WERI-Rb-1 (cell line): ENCODE measurements around the gene SSNA1.

Experiments used
- DNase-seq: peaks from one replicate; pipeline ENCODE4 v3.0.0-alpha.2; 2020
- H3K27ac ChIP-seq: fragments of 250-450 bp; sonication (Bioruptor Pico); 2 replicates; pipeline ENCODE4 v1.5.1; 2020; ENCODE audit warnings: mild to moderate bottlenecking, moderate library complexity
- H3K27me3 ChIP-seq: fragments of 250-450 bp; sonication (Bioruptor Pico); 2 replicates; pipeline ENCODE4 v1.5.1; 2021; ENCODE audit warnings: mild to moderate bottlenecking, low read depth, moderate library complexity; ENCODE audit not compliant: insufficient read depth, severe bottlenecking
- H3K36me3 ChIP-seq: fragments of 250-450 bp; sonication (Bioruptor Pico); 2 replicates; pipeline ENCODE4 v1.5.1; 2020; ENCODE audit warnings: mild to moderate bottlenecking, moderate library complexity
- H3K4me3 ChIP-seq: 2 replicates; pipeline ENCODE4 v1.5.1; 2011; ENCODE audit warnings: low read depth, mild to moderate bottlenecking, control low read depth, low read length
- H3K9me3 ChIP-seq: fragments of 250-450 bp; sonication (Bioruptor Pico); 2 replicates; pipeline ENCODE4 v1.5.1; 2021; ENCODE audit warnings: mild to moderate bottlenecking, moderate library complexity; ENCODE audit not compliant: severe bottlenecking
- TF ChIP-seq, protein P1 (sequence below): IDR thresholded peaks from 2 replicates; pipeline ENCODE4 v1.5.1; 2011; ENCODE audit warnings: low read depth, mild to moderate bottlenecking, control low read depth, inconsistent platforms, low read length

The SSNA1 gene

DNA sequence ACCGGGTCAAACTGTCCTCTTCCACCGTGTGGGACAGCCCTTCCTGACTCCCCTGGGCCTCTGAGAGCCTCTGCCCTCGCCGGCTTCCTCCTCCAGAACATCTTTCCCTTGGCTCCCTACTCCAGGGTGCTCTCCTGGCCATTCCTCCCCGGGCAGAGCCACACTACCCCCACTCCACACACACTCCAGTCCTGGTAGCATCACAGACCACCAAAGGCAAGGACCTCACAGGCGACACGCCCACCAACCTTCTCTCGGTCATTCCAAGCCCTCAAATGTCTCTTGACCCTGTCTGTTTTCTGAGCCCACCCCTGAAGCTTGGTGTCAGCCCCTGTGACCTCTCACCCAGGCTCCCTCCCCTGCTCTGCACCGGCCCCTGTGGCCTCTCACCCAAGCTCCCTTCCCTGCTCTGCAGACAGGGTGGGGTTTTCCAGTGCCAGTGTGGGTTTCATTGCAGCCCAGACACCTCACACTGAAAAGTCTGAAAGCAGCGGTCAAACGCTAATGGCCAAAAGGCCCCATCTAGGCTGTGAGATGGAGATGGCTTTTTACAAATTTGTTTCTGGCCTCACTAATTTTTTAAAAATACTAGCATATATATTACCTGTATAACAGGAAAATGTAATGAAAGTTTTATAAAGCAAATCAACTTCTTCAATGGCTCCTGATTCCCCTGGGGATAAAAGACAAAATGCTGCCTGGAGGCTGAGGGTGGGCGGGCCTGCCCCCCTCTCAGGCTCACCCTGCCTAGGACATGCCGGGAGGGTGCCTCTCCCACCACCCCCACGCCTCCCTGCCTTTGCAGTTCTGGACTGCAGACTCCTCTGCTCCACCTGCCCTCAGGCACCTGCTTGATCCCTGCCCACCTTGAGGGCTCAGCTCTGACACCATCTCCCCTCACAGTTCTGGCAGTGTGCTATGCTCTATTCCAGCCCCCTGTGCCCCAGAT is 29.1 kb upstream of the SSNA1 start:
- no peaks in the 10 kb centered on the region for H3K36me3 ChIP-seq
- H3K27me3 ChIP-seq: no peaks in the 10 kb centered on the region
- no peak overlapping the region for H3K27ac ChIP-seq
- no peak for DNase-seq
- H3K9me3 ChIP-seq: no peaks in the 10 kb centered on the region
- TF ChIP-seq, protein P1, sequence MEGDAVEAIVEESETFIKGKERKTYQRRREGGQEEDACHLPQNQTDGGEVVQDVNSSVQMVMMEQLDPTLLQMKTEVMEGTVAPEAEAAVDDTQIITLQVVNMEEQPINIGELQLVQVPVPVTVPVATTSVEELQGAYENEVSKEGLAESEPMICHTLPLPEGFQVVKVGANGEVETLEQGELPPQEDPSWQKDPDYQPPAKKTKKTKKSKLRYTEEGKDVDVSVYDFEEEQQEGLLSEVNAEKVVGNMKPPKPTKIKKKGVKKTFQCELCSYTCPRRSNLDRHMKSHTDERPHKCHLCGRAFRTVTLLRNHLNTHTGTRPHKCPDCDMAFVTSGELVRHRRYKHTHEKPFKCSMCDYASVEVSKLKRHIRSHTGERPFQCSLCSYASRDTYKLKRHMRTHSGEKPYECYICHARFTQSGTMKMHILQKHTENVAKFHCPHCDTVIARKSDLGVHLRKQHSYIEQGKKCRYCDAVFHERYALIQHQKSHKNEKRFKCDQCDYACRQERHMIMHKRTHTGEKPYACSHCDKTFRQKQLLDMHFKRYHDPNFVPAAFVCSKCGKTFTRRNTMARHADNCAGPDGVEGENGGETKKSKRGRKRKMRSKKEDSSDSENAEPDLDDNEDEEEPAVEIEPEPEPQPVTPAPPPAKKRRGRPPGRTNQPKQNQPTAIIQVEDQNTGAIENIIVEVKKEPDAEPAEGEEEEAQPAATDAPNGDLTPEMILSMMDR: no peak
- H3K4me3 ChIP-seq: no peak overlapping the region

DNA sequence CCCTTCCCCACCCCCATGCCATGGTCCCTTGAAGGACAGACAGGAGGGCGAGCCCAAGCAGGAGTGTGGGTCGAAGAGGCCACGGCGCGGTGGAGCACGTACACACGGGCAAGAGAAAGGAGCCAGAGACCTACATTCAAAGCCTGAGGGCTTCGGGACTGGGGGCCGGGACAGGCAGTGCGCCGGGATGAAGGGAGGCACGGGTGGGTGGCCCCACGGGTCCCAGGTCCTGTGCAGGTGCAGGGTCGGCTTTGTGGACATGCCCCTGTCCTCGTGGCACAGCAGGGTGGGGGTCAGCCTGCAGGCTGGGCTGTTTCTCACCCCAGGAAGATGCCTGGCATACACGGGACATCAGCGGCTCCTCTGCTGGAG is 28.4 kb upstream of the SSNA1 start:
- Histone ChIP-seq H3K27me3 (no peaks in the 10 kb centered on the region), H3K4me3 (no peak overlapping the region), H3K27ac (no peak overlapping the region), H3K9me3 (no peaks in the 10 kb centered on the region), H3K36me3 (no peaks in the 10 kb centered on the region)
- TF ChIP-seq, protein P1: no peak
- no peak for DNase-seq

DNA sequence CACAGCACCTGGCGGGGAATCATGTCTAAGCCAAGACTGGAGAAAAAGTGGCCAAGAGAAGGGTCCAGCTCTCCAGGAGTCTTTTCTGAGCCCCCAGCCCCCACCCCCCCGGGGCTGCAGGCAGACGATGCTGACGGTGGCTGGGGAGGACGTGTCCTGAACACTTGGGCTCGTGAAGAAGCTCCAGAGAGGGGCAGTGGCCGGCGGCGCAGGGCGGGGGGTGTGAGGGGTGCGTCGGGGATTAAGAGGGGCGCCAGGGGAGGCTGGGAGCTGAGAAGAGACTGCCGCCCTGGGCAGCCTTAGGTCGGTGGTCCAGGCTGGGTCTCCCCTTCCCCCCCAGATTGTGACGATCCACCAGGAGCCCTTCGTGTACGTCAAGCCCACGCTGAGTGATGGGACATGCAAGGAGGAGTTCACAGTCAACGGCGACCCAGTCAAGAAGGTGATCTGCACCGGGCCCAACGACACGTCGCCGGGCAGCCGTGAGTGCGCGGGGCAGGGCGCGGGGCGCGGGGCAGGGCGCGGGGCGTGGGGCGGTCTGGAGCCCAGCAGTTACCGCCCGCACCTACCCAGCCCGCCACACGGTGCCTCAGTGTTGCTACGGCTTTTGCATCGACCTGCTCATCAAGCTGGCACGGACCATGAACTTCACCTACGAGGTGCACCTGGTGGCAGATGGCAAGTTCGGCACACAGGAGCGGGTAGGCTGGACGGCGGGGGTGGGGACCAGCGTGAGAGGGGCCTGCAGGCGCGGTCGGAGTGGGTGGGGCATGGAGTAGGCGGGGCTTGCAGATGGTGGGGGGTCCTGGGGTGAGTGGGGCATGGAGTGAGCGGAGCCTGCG is 27.5 kb upstream of the SSNA1 start:
- no peak for DNase-seq
- H3K9me3 ChIP-seq: no peaks in the 10 kb centered on the region
- no peak overlapping the region for H3K27ac ChIP-seq
- TF ChIP-seq, protein P1: no peak
- no peaks in the 10 kb centered on the region for H3K27me3 ChIP-seq
- no peaks in the 10 kb centered on the region for H3K36me3 ChIP-seq
- H3K4me3 ChIP-seq: no peak overlapping the region

DNA sequence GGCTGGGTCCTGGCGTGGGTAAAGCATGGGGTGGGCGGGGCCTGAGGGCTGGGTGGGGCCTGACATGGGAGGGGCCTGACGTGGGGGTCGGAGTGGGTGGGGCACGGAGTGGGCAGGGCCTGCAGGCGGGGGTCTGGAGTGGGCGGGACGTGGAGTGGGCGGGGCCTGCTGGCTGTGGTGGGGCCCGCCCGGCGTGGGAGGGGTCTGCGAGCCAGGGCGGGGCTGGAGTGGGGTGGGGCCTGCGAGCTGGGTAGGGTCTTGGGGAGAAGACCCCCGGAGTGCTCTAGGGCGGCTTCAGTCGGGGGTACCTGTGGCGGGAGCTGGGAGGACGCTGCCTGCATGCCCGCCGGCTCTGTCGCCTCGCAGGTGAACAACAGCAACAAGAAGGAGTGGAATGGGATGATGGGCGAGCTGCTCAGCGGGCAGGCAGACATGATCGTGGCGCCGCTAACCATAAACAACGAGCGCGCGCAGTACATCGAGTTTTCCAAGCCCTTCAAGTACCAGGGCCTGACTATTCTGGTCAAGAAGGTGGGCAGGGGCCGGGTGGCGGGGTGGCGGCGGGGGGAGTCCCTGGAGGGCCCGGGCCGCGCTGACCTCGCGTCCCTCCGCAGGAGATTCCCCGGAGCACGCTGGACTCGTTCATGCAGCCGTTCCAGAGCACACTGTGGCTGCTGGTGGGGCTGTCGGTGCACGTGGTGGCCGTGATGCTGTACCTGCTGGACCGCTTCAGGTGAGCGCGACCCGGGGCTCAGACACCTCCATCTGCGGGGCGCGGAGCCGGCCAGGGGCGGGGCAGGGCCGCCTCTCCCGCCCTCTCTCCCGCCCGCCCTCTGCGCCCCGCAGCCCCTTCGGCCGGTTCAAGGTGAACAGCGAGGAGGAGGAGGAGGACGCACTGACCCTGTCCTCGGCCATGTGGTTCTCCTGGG is 26.7 kb upstream of the SSNA1 start:
- H3K27ac ChIP-seq: no peak overlapping the region
- H3K36me3 ChIP-seq: no peaks in the 10 kb centered on the region
- H3K27me3 ChIP-seq: no peaks in the 10 kb centered on the region
- TF ChIP-seq, protein P1: no peak
- no peaks in the 10 kb centered on the region for H3K9me3 ChIP-seq
- no peak for DNase-seq
- H3K4me3 ChIP-seq: no peak overlapping the region
